Measurements from ENCODE around the gene UNG. TPM values are rescaled to one million over a fixed set of nuclear protein-coding genes. Genes with fewer than 3 reads are reported as not detected.

The UNG gene
- total RNA-seq, 1 donor from 2014 or later, result 48.2 TPM

DNA sequence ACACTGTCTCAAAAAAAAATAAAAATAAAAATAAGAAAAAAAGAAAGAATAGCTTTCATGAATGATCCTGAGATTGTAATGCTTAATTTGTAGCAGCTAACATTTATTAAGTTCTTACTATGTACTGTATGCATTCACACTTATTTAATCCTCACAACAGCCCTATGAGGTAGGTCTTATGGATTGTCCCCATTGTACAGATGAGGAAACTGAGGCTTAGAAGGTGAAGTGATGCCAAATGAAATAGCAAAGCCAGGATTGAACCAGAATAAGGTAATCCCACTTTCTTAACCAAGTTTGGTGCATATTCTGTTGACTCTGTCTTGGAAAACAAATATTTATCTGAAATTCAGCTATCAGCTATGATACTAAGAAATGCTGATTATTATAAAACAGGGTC is 42.9 kb upstream of the UNG start:
- no peak for DNase-seq (ENCODE audit: low spot score in 2 of 2, unreplicated experiment in 2 of 2)
- Mint-ChIP-seq H3K4me1 (peaks cover 14% of the 10 kb centered on the region), H3K27ac (no peak overlapping the region), H3K9me3 (no peaks in the 10 kb centered on the region), H3K36me3 (peaks cover 12% of the 10 kb centered on the region), H3K4me3 (no peak overlapping the region), H3K27me3 (ENCODE audit: low read depth) (no peaks in the 10 kb centered on the region)
- TF ChIP-seq, protein P1, sequence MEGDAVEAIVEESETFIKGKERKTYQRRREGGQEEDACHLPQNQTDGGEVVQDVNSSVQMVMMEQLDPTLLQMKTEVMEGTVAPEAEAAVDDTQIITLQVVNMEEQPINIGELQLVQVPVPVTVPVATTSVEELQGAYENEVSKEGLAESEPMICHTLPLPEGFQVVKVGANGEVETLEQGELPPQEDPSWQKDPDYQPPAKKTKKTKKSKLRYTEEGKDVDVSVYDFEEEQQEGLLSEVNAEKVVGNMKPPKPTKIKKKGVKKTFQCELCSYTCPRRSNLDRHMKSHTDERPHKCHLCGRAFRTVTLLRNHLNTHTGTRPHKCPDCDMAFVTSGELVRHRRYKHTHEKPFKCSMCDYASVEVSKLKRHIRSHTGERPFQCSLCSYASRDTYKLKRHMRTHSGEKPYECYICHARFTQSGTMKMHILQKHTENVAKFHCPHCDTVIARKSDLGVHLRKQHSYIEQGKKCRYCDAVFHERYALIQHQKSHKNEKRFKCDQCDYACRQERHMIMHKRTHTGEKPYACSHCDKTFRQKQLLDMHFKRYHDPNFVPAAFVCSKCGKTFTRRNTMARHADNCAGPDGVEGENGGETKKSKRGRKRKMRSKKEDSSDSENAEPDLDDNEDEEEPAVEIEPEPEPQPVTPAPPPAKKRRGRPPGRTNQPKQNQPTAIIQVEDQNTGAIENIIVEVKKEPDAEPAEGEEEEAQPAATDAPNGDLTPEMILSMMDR (IDR thresholded peaks at IDR 0.05; ENCODE audit: unreplicated experiment), result no peak

DNA sequence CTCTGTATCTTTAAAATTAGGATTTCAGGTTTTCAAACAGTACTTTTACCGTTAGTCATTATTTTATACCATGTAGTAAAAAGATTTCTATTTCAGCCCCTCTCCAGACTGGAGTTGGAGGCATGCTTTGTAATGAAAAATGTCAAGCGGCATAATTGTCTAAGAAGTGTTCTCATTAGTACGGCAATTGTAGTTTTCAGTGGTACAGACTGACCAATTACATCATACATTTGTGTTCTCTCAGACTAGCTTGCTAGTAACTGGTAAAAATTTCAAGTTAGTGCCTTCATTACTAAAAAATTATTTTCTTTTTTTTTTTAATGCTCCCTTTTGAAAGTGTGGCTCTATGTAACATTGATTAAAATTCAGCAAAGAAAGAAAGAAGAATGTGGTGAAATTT is 40.5 kb upstream of the UNG start:
- H3K27ac Mint-ChIP-seq, result no peak overlapping the region
- H3K4me1 Mint-ChIP-seq, result peaks cover 14% of the 10 kb centered on the region
- DNase-seq (ENCODE audit: low spot score in 2 of 2, unreplicated experiment in 2 of 2), result no peak

DNA sequence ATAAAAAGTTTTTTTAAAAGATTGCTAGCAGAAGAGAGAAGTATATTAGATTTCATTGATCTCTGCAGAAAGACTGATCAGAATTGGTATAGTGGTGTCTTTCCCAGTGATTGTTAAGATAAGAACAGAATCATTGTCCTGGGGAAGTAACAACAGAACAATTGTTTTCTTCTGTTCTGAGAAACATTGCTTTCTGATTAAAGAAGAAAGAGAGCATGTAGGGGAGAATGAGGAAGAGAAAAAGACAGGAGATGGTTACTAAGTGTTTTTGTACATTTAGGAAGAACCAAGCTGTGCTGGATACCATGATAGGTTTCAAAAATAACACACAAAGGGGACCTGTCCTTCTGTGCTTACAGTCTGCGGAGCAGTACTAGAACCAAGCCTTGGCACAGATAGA is 40.0 kb upstream of the UNG start:
- TF ChIP-seq, protein P1 (IDR thresholded peaks at IDR 0.05; ENCODE audit: unreplicated experiment), result no peak
- DNase-seq (ENCODE audit: low spot score in 2 of 2, unreplicated experiment in 2 of 2), result no peak
- no peaks in the 10 kb centered on the region for H3K27me3 Mint-ChIP-seq (ENCODE audit: low read depth)
- no peak overlapping the region for H3K4me3 Mint-ChIP-seq
- H3K27ac Mint-ChIP-seq, result no peak overlapping the region
- no peaks in the 10 kb centered on the region for H3K9me3 Mint-ChIP-seq
- H3K36me3 Mint-ChIP-seq, result peaks cover 20% of the 10 kb centered on the region
- peaks cover 11% of the 10 kb centered on the region for H3K4me1 Mint-ChIP-seq

More for the DNA sequence above, 40.5 kb upstream of the UNG start:
- TF ChIP-seq, protein P1 (IDR thresholded peaks at IDR 0.05; ENCODE audit: unreplicated experiment), result no peak
- Mint-ChIP-seq H3K36me3 (peaks cover 18% of the 10 kb centered on the region), H3K27me3 (ENCODE audit: low read depth) (no peaks in the 10 kb centered on the region), H3K4me3 (no peak overlapping the region), H3K9me3 (no peaks in the 10 kb centered on the region)

DNA sequence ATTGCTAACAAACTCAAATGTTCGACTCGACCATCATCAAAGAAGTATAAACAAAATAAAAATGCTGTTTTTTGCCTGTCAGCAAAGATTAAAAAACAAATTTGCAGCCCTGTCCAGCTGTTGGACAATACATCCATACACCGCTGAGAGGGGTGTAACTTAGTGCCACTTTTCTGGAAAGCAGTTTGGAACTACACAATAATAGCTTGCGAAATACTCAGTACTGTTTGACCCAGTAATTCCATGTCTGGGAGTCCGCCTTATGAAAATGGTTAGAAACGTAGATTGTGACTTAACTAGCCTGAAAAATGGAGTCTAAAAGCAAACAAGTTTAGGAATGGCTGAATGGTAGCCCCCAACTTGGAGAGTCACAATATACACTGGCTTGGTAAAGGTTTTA is 38.6 kb upstream of the UNG start:
- no peak overlapping the region for H3K27ac Mint-ChIP-seq
- peaks cover 3% of the 10 kb centered on the region for H3K4me1 Mint-ChIP-seq
- peaks cover 5% of the 10 kb centered on the region for H3K9me3 Mint-ChIP-seq
- DNase-seq (ENCODE audit: low spot score in 2 of 2, unreplicated experiment in 2 of 2), result no peak
- TF ChIP-seq, protein P1 (IDR thresholded peaks at IDR 0.05; ENCODE audit: unreplicated experiment), result no peak
- H3K36me3 Mint-ChIP-seq, result peaks cover 33% of the 10 kb centered on the region
- no peaks in the 10 kb centered on the region for H3K27me3 Mint-ChIP-seq (ENCODE audit: low read depth)
- no peak overlapping the region for H3K4me3 Mint-ChIP-seq

DNA sequence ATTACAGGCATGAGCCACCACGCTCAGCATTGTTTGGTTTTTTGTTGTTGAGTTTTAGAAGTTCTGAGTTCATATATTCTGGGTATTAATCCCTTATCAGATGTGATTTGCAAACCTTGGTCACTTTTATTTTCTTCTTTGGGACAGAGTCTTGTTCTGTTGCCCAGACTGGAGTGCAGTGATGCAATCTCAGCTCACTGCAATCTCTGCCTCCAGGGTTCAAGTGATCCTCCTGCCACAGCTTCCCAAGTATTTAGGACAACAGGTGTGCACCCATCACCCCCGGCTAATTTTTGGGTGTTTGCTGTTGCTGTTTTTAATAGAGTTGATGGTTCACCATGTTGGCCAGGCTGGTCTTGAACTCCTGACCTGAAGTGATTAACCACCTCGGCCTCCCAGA is 33.3 kb upstream of the UNG start:
- H3K36me3 Mint-ChIP-seq, result peaks cover 41% of the 10 kb centered on the region

More for the DNA sequence above, 33.3 kb upstream of the UNG start:
- DNase-seq (ENCODE audit: low spot score in 2 of 2, unreplicated experiment in 2 of 2), result no peak
- TF ChIP-seq, protein P1 (IDR thresholded peaks at IDR 0.05; ENCODE audit: unreplicated experiment), result no peak
- no peaks in the 10 kb centered on the region for H3K27me3 Mint-ChIP-seq (ENCODE audit: low read depth)
- peaks cover 5% of the 10 kb centered on the region for H3K9me3 Mint-ChIP-seq
- no peaks in the 10 kb centered on the region for H3K4me1 Mint-ChIP-seq
- H3K27ac Mint-ChIP-seq, result no peak overlapping the region
- H3K4me3 Mint-ChIP-seq, result no peak overlapping the region

Data from mesothelial cell of epicardium (in vitro differentiated cells).